SK-N-SH (cell line): Measurements from ENCODE around the gene CEP19.
"Not testable (repeated sequence)": the region's sequence is repeated elsewhere in the genome, so short reads cannot be mapped to it uniquely, and the experiment has no call there.

ENCODE experiments used
- EP300 ChIP-seq, 2 experiments: IDR thresholded peaks; 2 replicates each; pipeline versions ENCODE4 v1.4.0 to v1.6.1; 2012; ENCODE audit warnings: borderline replicate concordance in 1 of 2, low read depth in 1 of 2, low read length in 1 of 2
- FOXM1 ChIP-seq: IDR thresholded peaks from 2 replicates; pipeline ENCODE4 v1.4.0; 2012; ENCODE audit warnings: low read depth, mild to moderate bottlenecking
- NRF1 ChIP-seq: IDR thresholded peaks from 2 replicates; pipeline ENCODE4 v1.6.1; 2012; ENCODE audit warnings: low read depth, mild to moderate bottlenecking, low read length
- TAF1 ChIP-seq: IDR thresholded peaks from 2 replicates; pipeline ENCODE4 v1.6.1; 2012; ENCODE audit warnings: low read depth, mild to moderate bottlenecking, low read length, moderate library complexity, borderline replicate concordance
- YY1 ChIP-seq: IDR thresholded peaks from 2 replicates; pipeline ENCODE4 v1.4.0; 2012; ENCODE audit warnings: low read depth, mild to moderate bottlenecking
- TF ChIP-seq, protein P1 (sequence below): fragments of 200-600 bp; sonication (generic); IDR thresholded peaks from 2 replicates; pipeline ENCODE4 v1.6.1; 2017; ENCODE audit warnings: antibody characterized with exemption, mild to moderate bottlenecking, moderate library complexity
- TF ChIP-seq, protein P2 (sequence below): IDR thresholded peaks from 2 replicates; pipeline ENCODE4 v1.6.1; 2012; ENCODE audit warnings: mild to moderate bottlenecking, low read depth, low read length, moderate library complexity
- TF ChIP-seq, protein P3 (sequence below): IDR thresholded peaks from 2 replicates; pipeline ENCODE4 v1.4.0; 2012; ENCODE audit warnings: low read depth
- TF ChIP-seq, protein P4 (sequence below): IDR thresholded peaks from 2 replicates; pipeline ENCODE4 v1.4.0; 2012; ENCODE audit warnings: low read depth, borderline replicate concordance

DNA sequence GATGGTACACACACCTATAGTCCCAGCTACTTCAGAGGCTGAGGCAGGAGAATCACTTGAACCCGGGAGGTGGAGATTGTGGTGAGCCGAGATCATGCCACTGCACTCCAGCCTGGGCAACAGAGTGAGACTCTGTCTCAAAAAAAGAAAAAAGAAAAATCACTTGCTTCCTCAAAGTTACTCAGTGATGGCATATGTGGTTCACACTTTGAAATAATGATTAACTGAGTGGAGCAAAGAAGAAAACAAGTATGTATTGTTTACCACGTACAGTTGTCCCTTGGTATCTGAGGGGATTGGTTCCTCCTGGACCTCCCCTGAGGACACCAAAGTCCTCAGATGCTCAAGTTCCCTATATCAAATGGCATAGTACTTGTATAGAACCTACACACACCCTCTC lies 5.1 kb upstream of the CEP19 start:
- TF ChIP-seq, protein P1, sequence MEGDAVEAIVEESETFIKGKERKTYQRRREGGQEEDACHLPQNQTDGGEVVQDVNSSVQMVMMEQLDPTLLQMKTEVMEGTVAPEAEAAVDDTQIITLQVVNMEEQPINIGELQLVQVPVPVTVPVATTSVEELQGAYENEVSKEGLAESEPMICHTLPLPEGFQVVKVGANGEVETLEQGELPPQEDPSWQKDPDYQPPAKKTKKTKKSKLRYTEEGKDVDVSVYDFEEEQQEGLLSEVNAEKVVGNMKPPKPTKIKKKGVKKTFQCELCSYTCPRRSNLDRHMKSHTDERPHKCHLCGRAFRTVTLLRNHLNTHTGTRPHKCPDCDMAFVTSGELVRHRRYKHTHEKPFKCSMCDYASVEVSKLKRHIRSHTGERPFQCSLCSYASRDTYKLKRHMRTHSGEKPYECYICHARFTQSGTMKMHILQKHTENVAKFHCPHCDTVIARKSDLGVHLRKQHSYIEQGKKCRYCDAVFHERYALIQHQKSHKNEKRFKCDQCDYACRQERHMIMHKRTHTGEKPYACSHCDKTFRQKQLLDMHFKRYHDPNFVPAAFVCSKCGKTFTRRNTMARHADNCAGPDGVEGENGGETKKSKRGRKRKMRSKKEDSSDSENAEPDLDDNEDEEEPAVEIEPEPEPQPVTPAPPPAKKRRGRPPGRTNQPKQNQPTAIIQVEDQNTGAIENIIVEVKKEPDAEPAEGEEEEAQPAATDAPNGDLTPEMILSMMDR: not testable (repeated sequence)
- not testable (repeated sequence) for TF ChIP-seq YY1; EP300 (IDR thresholded peaks at IDR 0.05; ENCODE audit: borderline replicate concordance in 1 of 2, low read depth in 1 of 2, low read length in 1 of 2); TAF1; FOXM1; NRF1
- TF ChIP-seq, protein P2, sequence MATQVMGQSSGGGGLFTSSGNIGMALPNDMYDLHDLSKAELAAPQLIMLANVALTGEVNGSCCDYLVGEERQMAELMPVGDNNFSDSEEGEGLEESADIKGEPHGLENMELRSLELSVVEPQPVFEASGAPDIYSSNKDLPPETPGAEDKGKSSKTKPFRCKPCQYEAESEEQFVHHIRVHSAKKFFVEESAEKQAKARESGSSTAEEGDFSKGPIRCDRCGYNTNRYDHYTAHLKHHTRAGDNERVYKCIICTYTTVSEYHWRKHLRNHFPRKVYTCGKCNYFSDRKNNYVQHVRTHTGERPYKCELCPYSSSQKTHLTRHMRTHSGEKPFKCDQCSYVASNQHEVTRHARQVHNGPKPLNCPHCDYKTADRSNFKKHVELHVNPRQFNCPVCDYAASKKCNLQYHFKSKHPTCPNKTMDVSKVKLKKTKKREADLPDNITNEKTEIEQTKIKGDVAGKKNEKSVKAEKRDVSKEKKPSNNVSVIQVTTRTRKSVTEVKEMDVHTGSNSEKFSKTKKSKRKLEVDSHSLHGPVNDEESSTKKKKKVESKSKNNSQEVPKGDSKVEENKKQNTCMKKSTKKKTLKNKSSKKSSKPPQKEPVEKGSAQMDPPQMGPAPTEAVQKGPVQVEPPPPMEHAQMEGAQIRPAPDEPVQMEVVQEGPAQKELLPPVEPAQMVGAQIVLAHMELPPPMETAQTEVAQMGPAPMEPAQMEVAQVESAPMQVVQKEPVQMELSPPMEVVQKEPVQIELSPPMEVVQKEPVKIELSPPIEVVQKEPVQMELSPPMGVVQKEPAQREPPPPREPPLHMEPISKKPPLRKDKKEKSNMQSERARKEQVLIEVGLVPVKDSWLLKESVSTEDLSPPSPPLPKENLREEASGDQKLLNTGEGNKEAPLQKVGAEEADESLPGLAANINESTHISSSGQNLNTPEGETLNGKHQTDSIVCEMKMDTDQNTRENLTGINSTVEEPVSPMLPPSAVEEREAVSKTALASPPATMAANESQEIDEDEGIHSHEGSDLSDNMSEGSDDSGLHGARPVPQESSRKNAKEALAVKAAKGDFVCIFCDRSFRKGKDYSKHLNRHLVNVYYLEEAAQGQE: not testable (repeated sequence)
- TF ChIP-seq, protein P3, sequence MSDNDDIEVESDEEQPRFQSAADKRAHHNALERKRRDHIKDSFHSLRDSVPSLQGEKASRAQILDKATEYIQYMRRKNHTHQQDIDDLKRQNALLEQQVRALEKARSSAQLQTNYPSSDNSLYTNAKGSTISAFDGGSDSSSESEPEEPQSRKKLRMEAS: not testable (repeated sequence)
- TF ChIP-seq, protein P4, sequence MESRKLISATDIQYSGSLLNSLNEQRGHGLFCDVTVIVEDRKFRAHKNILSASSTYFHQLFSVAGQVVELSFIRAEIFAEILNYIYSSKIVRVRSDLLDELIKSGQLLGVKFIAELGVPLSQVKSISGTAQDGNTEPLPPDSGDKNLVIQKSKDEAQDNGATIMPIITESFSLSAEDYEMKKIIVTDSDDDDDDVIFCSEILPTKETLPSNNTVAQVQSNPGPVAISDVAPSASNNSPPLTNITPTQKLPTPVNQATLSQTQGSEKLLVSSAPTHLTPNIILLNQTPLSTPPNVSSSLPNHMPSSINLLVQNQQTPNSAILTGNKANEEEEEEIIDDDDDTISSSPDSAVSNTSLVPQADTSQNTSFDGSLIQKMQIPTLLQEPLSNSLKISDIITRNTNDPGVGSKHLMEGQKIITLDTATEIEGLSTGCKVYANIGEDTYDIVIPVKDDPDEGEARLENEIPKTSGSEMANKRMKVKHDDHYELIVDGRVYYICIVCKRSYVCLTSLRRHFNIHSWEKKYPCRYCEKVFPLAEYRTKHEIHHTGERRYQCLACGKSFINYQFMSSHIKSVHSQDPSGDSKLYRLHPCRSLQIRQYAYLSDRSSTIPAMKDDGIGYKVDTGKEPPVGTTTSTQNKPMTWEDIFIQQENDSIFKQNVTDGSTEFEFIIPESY: not testable (repeated sequence)
